Kidney (tissue), 14 donors: ENCODE results near the gene UMPS. TPM values are rescaled to one million over a fixed set of nuclear protein-coding genes. Genes with fewer than 3 reads are reported as not detected.

Experiments used
- DNase-seq, 5 donors: peaks; one replicate each; pipeline ENCODE4 v3.0.0-alpha.2; 2013 to 2020
- FAIRE-seq: peaks from 2 replicates; lab custom pipeline; 2012; peaks lifted over from hg19 to GRCh38; lab: Jason Lieb, UNC
- H3K27ac ChIP-seq, 2 donors: one replicate each; pipeline ENCODE4 v1.7.0; 2013; ENCODE audit warnings: low read depth in 2 of 2, low read length in 2 of 2, inconsistent platforms in 1 of 2
- H3K27me3 ChIP-seq: one replicate; pipeline ENCODE4 v1.7.1; 2013; ENCODE audit warnings: low read length, inconsistent platforms; ENCODE audit not compliant: control insufficient read depth, insufficient read depth
- H3K36me3 ChIP-seq, 3 donors: one replicate each; pipeline versions ENCODE4 v1.7.0 to v1.7.1; 2013; ENCODE audit warnings: low read length in 3 of 3, control low read depth in 1 of 3, inconsistent platforms in 1 of 3; ENCODE audit not compliant: insufficient read depth in 3 of 3, control insufficient read depth in 2 of 3
- H3K4me1 ChIP-seq, 3 donors: one replicate each; pipeline versions ENCODE4 v1.7.0 to v1.7.1; 2013; ENCODE audit warnings: low read length in 3 of 3, inconsistent platforms in 1 of 3, low read depth in 1 of 3; ENCODE audit not compliant: control insufficient read depth in 2 of 3, insufficient read depth in 2 of 3
- H3K4me3 ChIP-seq, 3 donors: one replicate each; pipeline versions ENCODE4 v1.7.0 to v1.8.1; 2013; ENCODE audit warnings: low read length in 3 of 3, control low read depth in 1 of 3, inconsistent platforms in 1 of 3
- H3K9ac ChIP-seq, 3 donors: one replicate each; pipeline versions ENCODE4 v1.7.0 to v1.7.1; 2013; ENCODE audit warnings: low read length in 3 of 3, control low read depth in 1 of 3, inconsistent platforms in 1 of 3
- H3K9me3 ChIP-seq, 3 donors: one replicate each; pipeline versions ENCODE4 v1.7.0 to v1.7.1; 2013; ENCODE audit warnings: low read length in 3 of 3, control low read depth in 1 of 3, inconsistent platforms in 1 of 3; ENCODE audit not compliant: control insufficient read depth in 2 of 3, insufficient read depth in 1 of 3
- CTCF ChIP-seq: IDR thresholded peaks from 3 replicates; pipeline ENCODE4 v1.5.1; 2012; ENCODE audit warnings: mild to moderate bottlenecking, moderate library complexity, borderline replicate concordance; ENCODE audit not compliant: insufficient read depth; ENCODE audit errors: extremely low read depth
- intact Hi-C: fragments of 100-400 bp; cut with DNase I; formaldehyde crosslinking; loops from one replicate; pipeline ENCODE4 v1.11.1; 2022
- polyA plus RNA-seq: library from polyadenylated mRNA; stranded (reverse); fragments of 350-450 nt; fragmentation: Illumina TruSeq; extraction: RNeasy Lipid Tissue Mini Kit (QIAGEN cat#74804); gene quantifications from one replicate; pipeline ENCODE4 v1.2.3, GENCODE V29; 2014; ENCODE audit warnings: low read depth, low replicate concordance; ENCODE audit not compliant: insufficient read depth
- total RNA-seq: library from RNA; stranded (reverse); fragmentation: NEBNext Ultra II Directional; extraction: Animal tissue kit (Norgen Biotek cat#: 25700); gene quantifications from one replicate; pipeline ENCODE4 v1.2.1, GENCODE V29; 2021
- donor health status: control.
- donor health status: control.
- donor health status: control.
- donor health status: control.
- donor health status: control.
- donor health status: DM: yes; HTN: yes; CAD: no.
- donor health status: Normal renal cell carcinoma (clear cell type).

UMPS gene
- total and polyA plus RNA-seq, 2 donors from 2014 or later = 24.7 to 25.7 TPM

DNA sequence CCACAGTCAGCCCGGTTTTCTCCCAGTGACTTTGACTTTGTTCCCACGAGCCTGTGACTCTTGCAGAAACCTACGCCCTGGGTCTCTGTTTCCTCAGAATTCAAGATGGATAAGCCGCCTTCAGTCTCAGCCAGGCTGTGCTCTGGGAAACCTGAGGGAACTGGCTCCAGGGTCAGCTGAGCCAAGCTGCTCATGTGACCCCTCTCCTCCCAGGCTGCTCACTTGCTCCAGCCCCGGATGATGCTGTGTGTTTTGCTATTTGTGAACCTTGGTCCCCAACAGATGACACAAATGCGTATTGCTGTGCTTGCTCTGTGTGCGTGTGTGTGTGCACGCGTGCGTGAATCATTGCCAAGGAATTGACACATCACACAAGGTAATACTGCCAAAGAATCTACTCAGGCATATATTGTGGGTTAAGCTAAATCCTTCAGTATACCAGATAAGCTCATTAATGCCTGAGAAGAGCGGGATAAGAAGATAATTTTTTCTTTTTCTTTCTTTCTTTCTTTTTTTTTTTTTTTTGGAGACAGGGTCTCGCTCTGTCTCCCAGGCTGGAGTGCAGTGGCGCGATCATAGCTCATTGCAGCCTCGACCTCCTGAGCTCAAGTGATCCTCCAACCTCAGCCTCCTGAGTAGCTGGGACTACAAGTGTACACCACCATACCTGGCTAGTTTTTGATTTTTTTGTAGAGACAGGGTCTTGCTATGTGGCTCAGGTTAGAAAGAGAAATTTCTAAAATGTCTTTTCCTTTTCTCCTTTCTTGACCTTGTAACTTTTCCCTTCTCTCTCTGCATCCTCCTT lies 29.2 kb upstream of the UMPS start:
- no peak for TF ChIP-seq CTCF
- Histone ChIP-seq H3K9me3 (no peaks in the 10 kb centered on the region), H3K36me3 (no peaks in the 10 kb centered on the region), H3K4me1 (no peaks in the 10 kb centered on the region), H3K4me3 (no peak overlapping the region), H3K9ac (no peak overlapping the region), H3K27ac (no peak overlapping the region), H3K27me3 (no peaks in the 10 kb centered on the region)
- FAIRE-seq (no peak), DNase-seq (peak in 2 of 5 donors; percentile 8 to 37)
- intact Hi-C loops = no loop called here

- H3K4me3 ChIP-seq = no peak overlapping the region
- no peak overlapping the region for H3K9ac ChIP-seq
- no peaks in the 10 kb centered on the region for H3K9me3 ChIP-seq
- H3K27me3 ChIP-seq = no peaks in the 10 kb centered on the region
- H3K36me3 ChIP-seq = no peaks in the 10 kb centered on the region
- no peaks in the 10 kb centered on the region for H3K4me1 ChIP-seq
- intact Hi-C loops = no loop called here
- no peak for FAIRE-seq
- no peak overlapping the region for H3K27ac ChIP-seq
- no peak for DNase-seq
- no peak for TF ChIP-seq CTCF
Measured at GRCh38 chr3:124701687-124702086, 28.6 kb upstream of the UMPS start.

GRCh38 chr3:124702950-124703349 lies 27.3 kb upstream of the UMPS start:
- H3K9me3 ChIP-seq = no peaks in the 10 kb centered on the region
- FAIRE-seq (no peak), DNase-seq (no peak)
- H3K4me1 ChIP-seq = no peaks in the 10 kb centered on the region
- H3K27me3 ChIP-seq = no peaks in the 10 kb centered on the region
- no peak for TF ChIP-seq CTCF
- H3K4me3 ChIP-seq = no peak overlapping the region
- no peaks in the 10 kb centered on the region for H3K36me3 ChIP-seq
- intact Hi-C loops = no loop called here
- no peak overlapping the region for H3K9ac ChIP-seq
- no peak overlapping the region for H3K27ac ChIP-seq
